K562 (cell line): ENCODE data around the gene NLRC3. TPM values are rescaled to one million over a fixed set of nuclear protein-coding genes. Genes with fewer than 3 reads are reported as not detected.

ENCODE experiments used
- BCL6 ChIP-seq: fragments of 250-450 bp; sonication (Bioruptor Pico); IDR thresholded peaks from 2 replicates; pipeline ENCODE4 v1.4.0; 2020
- BRD4 ChIP-seq: fragments of 200-600 bp; sonication (generic); IDR thresholded peaks from 2 replicates; pipeline ENCODE4 v1.6.1; 2017; ENCODE audit warnings: inconsistent platforms
- CBFA2T2 ChIP-seq: fragments of 450-650 bp; conservative IDR thresholded peaks from 2 replicates; pipeline ENCODE4 v1.6.1; 2017; ENCODE audit warnings: mild to moderate bottlenecking
- CBFA2T3 ChIP-seq: fragments of 450-650 bp; IDR thresholded peaks from 2 replicates; pipeline ENCODE4 v1.6.1; 2017
- CEBPB ChIP-seq: fragments of 450-650 bp; IDR thresholded peaks from 2 replicates; pipeline ENCODE4 v1.6.1; 2016; ENCODE audit warnings: missing genetic modification characterization, missing compliant biosample characterization
- CREB1 ChIP-seq, 2 experiments: sonication (generic) in 1 of 2; formaldehyde crosslinking in 1 of 2; IDR thresholded peaks; 2 replicates each; pipeline versions ENCODE4 v1.6.1 to v1.8.0; 2012 to 2022; ENCODE audit warnings: inconsistent platforms in 1 of 2, mild to moderate bottlenecking in 1 of 2, missing genetic modification reagents in 1 of 2, moderate library complexity in 1 of 2
- DMBX1 ChIP-seq: fragments of 250-450 bp; sonication (Bioruptor Pico); IDR thresholded peaks from 2 replicates; pipeline ENCODE4 v1.8.0; 2022; ENCODE audit warnings: inconsistent platforms, mild to moderate bottlenecking, moderate library complexity, borderline replicate concordance
- EP300 ChIP-seq: IDR thresholded peaks from 2 replicates; pipeline ENCODE4 v1.6.1; 2012; ENCODE audit warnings: low read length, improper control_type of control experiment
- NR2F6 ChIP-seq: fragments of 450-650 bp; formaldehyde crosslinking; IDR thresholded peaks from 2 replicates; pipeline ENCODE4 v1.4.0; 2020; ENCODE audit warnings: mild to moderate bottlenecking
- PYGO2 ChIP-seq: fragments of 450-650 bp; IDR thresholded peaks from 2 replicates; pipeline ENCODE4 v1.6.1; 2016; ENCODE audit warnings: mild to moderate bottlenecking, missing genetic modification characterization, moderate library complexity, missing compliant biosample characterization
- SIX5 ChIP-seq, 2 experiments: IDR thresholded peaks; 2 replicates each; pipeline ENCODE4 v1.6.1; 2011; ENCODE audit warnings: low read length in 2 of 2, borderline replicate concordance in 1 of 2, low read depth in 1 of 2, mild to moderate bottlenecking in 1 of 2, moderate library complexity in 1 of 2; ENCODE audit not compliant: insufficient read depth in 1 of 2
- SRSF9 ChIP-seq: fragments of 200-400 bp; formaldehyde crosslinking; IDR thresholded peaks from 2 replicates; pipeline ENCODE4 v1.6.1; 2017; ENCODE audit warnings: low read depth, low read length, borderline replicate concordance
- ZFX ChIP-seq: sonication (generic); formaldehyde crosslinking; IDR thresholded peaks from 2 replicates; pipeline ENCODE4 v1.8.0; 2022; ENCODE audit warnings: mild to moderate bottlenecking, missing genetic modification reagents, moderate library complexity
- polyA plus RNA-seq, 8 experiments: library from polyadenylated mRNA; depleted of rRNA in 4 of 8; stranded (reverse) in 5 of 8; unstranded in 3 of 8; fragments of >200 nt; fragmentation: Nextera tagmentation in 2 of 8; fragmentation: Illumina TruSeq in 1 of 8; extraction: Ambion mirVana in 2 of 8; extraction: Trizol in 1 of 8; gene quantifications; 2 replicates each; pipeline versions ENCODE4 v1.2.1 to v1.2.3, GENCODE V29; 2011 to 2014; ENCODE audit warnings: inconsistent platforms in 1 of 8, missing spikeins in 1 of 8
- total RNA-seq, 7 experiments: library from RNA; depleted of rRNA in 6 of 7; stranded (reverse); fragments of >200 nt in 6 of 7; fragmentation: Illumina TruSeq in 2 of 7; extraction: Trizol in 2 of 7; gene quantifications; 2 replicates each; pipeline versions ENCODE4 v1.2.1 to v1.2.3, GENCODE V29; 2011 to 2021; ENCODE audit warnings: low replicate concordance in 1 of 7
- TF ChIP-seq, protein P1 (sequence below): sonication (generic); formaldehyde crosslinking; IDR thresholded peaks from 2 replicates; pipeline ENCODE4 v1.8.0; 2022; ENCODE audit warnings: missing genetic modification reagents, mild to moderate bottlenecking, moderate library complexity, borderline replicate concordance
- TF ChIP-seq, protein P2 (sequence below): fragments of 450-650 bp; IDR thresholded peaks from 2 replicates; pipeline ENCODE4 v1.6.1; 2016; ENCODE audit warnings: mild to moderate bottlenecking
- TF ChIP-seq, protein P3 (sequence below): sonication (generic); formaldehyde crosslinking; IDR thresholded peaks from 2 replicates; pipeline ENCODE4 v1.8.1; 2023; ENCODE audit warnings: mild to moderate bottlenecking, missing genetic modification reagents
- TF ChIP-seq, protein P4 (sequence below): fragments of 450-650 bp; IDR thresholded peaks from 2 replicates; pipeline ENCODE4 v1.7.0; 2016; ENCODE audit warnings: borderline replicate concordance
- TF ChIP-seq, protein P5 (sequence below), 3 experiments: IDR thresholded peaks in 2 of 3; conservative IDR thresholded peaks in 1 of 3; 2 replicates each; pipeline ENCODE4 v1.5.1; 2011 to 2012; ENCODE audit warnings: low read length in 3 of 3, mild to moderate bottlenecking in 3 of 3, control low read depth in 2 of 3, improper control_type of control experiment in 1 of 3, inconsistent platforms in 1 of 3, low read depth in 1 of 3, mixed read lengths in 1 of 3, moderate library complexity in 1 of 3; ENCODE audit not compliant: insufficient read depth in 2 of 3

The NLRC3 gene
- total and polyA plus RNA-seq, 9 of the 15 experiments (the other 6 are each of a cell fraction or from before 2014, with no cell fraction given), result 0.03 to 0.13 (median 0.03) TPM; not detected in 4

DNA sequence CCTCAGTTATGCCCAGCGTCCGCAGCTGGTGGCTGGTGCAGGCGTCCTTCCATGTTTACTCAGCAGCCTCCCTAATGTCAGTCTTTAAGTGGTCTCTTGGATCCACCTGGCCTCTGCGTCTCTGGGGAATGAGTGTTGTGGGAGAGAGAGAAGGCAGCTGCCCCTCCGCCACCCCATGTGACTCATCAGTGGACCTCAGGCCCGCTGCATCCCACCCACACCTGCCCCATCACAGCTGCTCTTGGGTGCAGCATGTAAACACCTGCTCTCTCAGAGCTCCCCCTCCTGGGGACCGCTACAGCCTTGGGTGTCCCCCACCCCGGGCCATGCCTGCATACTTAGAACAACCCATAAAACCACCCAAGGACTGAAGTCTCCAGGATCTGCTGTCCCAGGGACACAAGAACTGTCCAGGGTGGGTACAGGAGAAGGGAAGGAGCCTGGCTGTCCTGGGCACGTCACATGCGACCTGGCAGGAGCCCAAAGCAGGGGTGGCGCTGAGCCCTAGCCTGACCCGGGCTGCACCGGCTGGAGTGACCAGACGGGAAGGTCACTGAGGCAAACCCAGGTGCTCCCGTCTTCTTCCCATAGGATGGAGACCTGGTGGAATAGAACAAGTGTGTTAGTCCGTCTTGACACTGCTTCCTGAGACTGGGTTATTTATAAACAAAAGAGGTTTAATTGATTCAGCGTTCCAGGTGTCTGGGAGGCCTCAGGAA is 86.1 kb downstream of the NLRC3 start (continued):
- TF ChIP-seq, protein P1, sequence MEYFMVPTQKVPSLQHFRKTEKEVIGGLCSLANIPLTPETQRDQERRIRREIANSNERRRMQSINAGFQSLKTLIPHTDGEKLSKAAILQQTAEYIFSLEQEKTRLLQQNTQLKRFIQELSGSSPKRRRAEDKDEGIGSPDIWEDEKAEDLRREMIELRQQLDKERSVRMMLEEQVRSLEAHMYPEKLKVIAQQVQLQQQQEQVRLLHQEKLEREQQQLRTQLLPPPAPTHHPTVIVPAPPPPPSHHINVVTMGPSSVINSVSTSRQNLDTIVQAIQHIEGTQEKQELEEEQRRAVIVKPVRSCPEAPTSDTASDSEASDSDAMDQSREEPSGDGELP (CRISPR knock-in tag), result peak; percentile 42; the same call in 1 of the 2 replicates
- TF ChIP-seq CEBPB (no peak), CBFA2T3 (peak; percentile 31; the same call in 1 of the 2 replicates), ZFX (CRISPR knock-in tag) (no peak), BCL6 (CRISPR knock-in tag) (no peak), SIX5 (IDR thresholded peaks at IDR 0.05; ENCODE audit: borderline replicate concordance in 1 of 2, insufficient read depth in 1 of 2, low read depth in 1 of 2, low read length in 2 of 2) (no peak), DMBX1 (CRISPR knock-in tag) (no peak), CREB1 (IDR thresholded peaks at IDR 0.05) (no peak), CREB1 (CRISPR knock-in tag; IDR thresholded peaks at IDR 0.05) (no peak), EP300 (no peak), PYGO2 (no peak), CBFA2T2 (peak; percentile 22), NR2F6 (CRISPR knock-in tag) (no peak), BRD4 (no peak), SRSF9 (no peak)
- TF ChIP-seq, protein P2, sequence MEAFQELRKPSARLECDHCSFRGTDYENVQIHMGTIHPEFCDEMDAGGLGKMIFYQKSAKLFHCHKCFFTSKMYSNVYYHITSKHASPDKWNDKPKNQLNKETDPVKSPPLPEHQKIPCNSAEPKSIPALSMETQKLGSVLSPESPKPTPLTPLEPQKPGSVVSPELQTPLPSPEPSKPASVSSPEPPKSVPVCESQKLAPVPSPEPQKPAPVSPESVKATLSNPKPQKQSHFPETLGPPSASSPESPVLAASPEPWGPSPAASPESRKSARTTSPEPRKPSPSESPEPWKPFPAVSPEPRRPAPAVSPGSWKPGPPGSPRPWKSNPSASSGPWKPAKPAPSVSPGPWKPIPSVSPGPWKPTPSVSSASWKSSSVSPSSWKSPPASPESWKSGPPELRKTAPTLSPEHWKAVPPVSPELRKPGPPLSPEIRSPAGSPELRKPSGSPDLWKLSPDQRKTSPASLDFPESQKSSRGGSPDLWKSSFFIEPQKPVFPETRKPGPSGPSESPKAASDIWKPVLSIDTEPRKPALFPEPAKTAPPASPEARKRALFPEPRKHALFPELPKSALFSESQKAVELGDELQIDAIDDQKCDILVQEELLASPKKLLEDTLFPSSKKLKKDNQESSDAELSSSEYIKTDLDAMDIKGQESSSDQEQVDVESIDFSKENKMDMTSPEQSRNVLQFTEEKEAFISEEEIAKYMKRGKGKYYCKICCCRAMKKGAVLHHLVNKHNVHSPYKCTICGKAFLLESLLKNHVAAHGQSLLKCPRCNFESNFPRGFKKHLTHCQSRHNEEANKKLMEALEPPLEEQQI, result no peak
- TF ChIP-seq, protein P3, sequence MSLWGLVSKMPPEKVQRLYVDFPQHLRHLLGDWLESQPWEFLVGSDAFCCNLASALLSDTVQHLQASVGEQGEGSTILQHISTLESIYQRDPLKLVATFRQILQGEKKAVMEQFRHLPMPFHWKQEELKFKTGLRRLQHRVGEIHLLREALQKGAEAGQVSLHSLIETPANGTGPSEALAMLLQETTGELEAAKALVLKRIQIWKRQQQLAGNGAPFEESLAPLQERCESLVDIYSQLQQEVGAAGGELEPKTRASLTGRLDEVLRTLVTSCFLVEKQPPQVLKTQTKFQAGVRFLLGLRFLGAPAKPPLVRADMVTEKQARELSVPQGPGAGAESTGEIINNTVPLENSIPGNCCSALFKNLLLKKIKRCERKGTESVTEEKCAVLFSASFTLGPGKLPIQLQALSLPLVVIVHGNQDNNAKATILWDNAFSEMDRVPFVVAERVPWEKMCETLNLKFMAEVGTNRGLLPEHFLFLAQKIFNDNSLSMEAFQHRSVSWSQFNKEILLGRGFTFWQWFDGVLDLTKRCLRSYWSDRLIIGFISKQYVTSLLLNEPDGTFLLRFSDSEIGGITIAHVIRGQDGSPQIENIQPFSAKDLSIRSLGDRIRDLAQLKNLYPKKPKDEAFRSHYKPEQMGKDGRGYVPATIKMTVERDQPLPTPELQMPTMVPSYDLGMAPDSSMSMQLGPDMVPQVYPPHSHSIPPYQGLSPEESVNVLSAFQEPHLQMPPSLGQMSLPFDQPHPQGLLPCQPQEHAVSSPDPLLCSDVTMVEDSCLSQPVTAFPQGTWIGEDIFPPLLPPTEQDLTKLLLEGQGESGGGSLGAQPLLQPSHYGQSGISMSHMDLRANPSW, result no peak
- TF ChIP-seq, protein P4, sequence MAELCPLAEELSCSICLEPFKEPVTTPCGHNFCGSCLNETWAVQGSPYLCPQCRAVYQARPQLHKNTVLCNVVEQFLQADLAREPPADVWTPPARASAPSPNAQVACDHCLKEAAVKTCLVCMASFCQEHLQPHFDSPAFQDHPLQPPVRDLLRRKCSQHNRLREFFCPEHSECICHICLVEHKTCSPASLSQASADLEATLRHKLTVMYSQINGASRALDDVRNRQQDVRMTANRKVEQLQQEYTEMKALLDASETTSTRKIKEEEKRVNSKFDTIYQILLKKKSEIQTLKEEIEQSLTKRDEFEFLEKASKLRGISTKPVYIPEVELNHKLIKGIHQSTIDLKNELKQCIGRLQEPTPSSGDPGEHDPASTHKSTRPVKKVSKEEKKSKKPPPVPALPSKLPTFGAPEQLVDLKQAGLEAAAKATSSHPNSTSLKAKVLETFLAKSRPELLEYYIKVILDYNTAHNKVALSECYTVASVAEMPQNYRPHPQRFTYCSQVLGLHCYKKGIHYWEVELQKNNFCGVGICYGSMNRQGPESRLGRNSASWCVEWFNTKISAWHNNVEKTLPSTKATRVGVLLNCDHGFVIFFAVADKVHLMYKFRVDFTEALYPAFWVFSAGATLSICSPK, result no peak
- TF ChIP-seq, protein P5, sequence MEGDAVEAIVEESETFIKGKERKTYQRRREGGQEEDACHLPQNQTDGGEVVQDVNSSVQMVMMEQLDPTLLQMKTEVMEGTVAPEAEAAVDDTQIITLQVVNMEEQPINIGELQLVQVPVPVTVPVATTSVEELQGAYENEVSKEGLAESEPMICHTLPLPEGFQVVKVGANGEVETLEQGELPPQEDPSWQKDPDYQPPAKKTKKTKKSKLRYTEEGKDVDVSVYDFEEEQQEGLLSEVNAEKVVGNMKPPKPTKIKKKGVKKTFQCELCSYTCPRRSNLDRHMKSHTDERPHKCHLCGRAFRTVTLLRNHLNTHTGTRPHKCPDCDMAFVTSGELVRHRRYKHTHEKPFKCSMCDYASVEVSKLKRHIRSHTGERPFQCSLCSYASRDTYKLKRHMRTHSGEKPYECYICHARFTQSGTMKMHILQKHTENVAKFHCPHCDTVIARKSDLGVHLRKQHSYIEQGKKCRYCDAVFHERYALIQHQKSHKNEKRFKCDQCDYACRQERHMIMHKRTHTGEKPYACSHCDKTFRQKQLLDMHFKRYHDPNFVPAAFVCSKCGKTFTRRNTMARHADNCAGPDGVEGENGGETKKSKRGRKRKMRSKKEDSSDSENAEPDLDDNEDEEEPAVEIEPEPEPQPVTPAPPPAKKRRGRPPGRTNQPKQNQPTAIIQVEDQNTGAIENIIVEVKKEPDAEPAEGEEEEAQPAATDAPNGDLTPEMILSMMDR (IDR thresholded peaks at IDR 0.05 in 2 of 3, conservative IDR thresholded peaks at IDR 0.05 in 1 of 3; ENCODE audit: insufficient read depth in 2 of 3, low read depth in 1 of 3, low read length in 3 of 3), result peak; percentile 37 to 53 (median 42); a peak in 5 of 6 replicates
